ENCODE results near the gene RAB40C.

DNA sequence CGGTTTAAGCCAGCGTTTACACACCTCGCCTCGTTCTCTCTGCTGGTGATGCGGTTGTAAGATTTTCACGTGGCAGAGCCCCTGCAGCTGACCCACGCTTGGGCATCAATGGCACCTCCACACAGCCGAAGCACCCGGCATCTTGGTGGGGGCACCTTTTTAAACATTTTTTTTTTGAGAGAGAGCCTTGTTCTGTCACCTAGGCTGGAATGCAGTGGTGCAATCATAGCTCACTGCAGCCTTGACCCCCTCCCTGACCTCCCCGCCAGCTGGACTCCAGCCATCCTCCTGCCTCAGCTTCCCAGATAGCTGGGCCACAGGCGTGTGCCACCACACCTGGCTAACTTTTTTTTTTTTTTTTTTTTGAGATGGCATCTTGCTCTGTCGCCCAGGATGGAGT, 64.2 kb downstream of the RAB40C start:
- no peak for TF ChIP-seq CTCF (optimal IDR thresholded peaks at IDR 0.05 in 1 of 3, IDR thresholded peaks at IDR 0.05 in 1 of 3, conservative IDR thresholded peaks at IDR 0.05 in 1 of 3; ENCODE audit: extremely low read depth in 1 of 3, insufficient read depth in 2 of 3, low read length in 3 of 3)
- TF ChIP-seq EZH2 (IDR thresholded peaks at IDR 0.05; ENCODE audit: low read length): no peak

All from keratinocyte (primary cell).